Measurements from ENCODE around the gene AGTPBP1. TPM values are rescaled to one million over a fixed set of nuclear protein-coding genes. Genes with fewer than 3 reads are reported as not detected.

AGTPBP1 gene
- polyA plus RNA-seq, 1 of the 3 experiments (the other 2 are of a cell fraction), result 3.8 TPM

- POLR2A ChIA-PET, result no interaction called here
- WGBS (ENCODE audit: low lambda C conversion rate), result 86% methylated on average over 2 of the region's 2 CpGs
- no peak for DNase-seq
- Histone ChIP-seq H4K20me1 (ENCODE audit: insufficient read depth) (no peaks in the 10 kb centered on the region), H3K36me3 (replicated peaks in 1 of 2; ENCODE audit: control insufficient read depth in 1 of 2, insufficient read depth in 2 of 2, low read length in 1 of 2) (peaks cover 0 to 10% of the 10 kb centered on the region in 2 experiments), H3K9me2 (no peaks in the 10 kb centered on the region), H3K27ac (ENCODE audit: low read depth in 2 of 2, low read length in 1 of 2) (no peak overlapping the region), H3F3A (replicated peaks; ENCODE audit: insufficient read depth) (no peaks in the 10 kb centered on the region), H3K4me2 (no peak overlapping the region), H3K9ac (no peak overlapping the region), H3K4me1 (ENCODE audit: control insufficient read depth in 1 of 2, insufficient read depth in 2 of 2, low read depth in 1 of 2, low read length in 1 of 2) (no peaks in the 10 kb centered on the region), H3K79me2 (ENCODE audit: insufficient read depth) (no peaks in the 10 kb centered on the region), H3K27me3 (ENCODE audit: insufficient read depth) (no peaks in the 10 kb centered on the region), H3K4me3 (ENCODE audit: low read depth in 2 of 2, low read length in 1 of 2) (no peak overlapping the region), H2AFZ (ENCODE audit: low read depth) (no peak overlapping the region), H3K9me3 (0 out of 2 replicates have a peak, but pooled peaks cover 4% of the 10 kb centered on the region)
- TF ChIP-seq CTCF (IDR thresholded peaks at IDR 0.05), result no peak
- no peak for TF ChIP-seq FOXJ3 (CRISPR knock-in tag; IDR thresholded peaks at IDR 0.05)
- no peak for TF ChIP-seq EZH2phosphoT487 (IDR thresholded peaks at IDR 0.05; ENCODE audit: borderline replicate concordance, low read depth)
- no peak for TF ChIP-seq NFIC (IDR thresholded peaks at IDR 0.05; ENCODE audit: borderline replicate concordance)
- no peak for TF ChIP-seq SMC3 (IDR thresholded peaks at IDR 0.05; ENCODE audit: low read depth, low read length)
- TF ChIP-seq RAD21 (IDR thresholded peaks at IDR 0.05; ENCODE audit: low read length), result no peak
- no peak for TF ChIP-seq PBX3 (IDR thresholded peaks at IDR 0.05)
- no peak for TF ChIP-seq USF2 (IDR thresholded peaks at IDR 0.05; ENCODE audit: borderline replicate concordance, low read depth, low read length)
- no peak for TF ChIP-seq IRF3 (IDR thresholded peaks at IDR 0.05; ENCODE audit: low read depth, low read length)
- no peak for TF ChIP-seq FOXM1 (IDR thresholded peaks at IDR 0.05; ENCODE audit: low read depth)
- TF ChIP-seq ZBTB33 (IDR thresholded peaks at IDR 0.05; ENCODE audit: borderline replicate concordance, low read depth), result no peak
- no peak for TF ChIP-seq YY1 (IDR thresholded peaks at IDR 0.05; ENCODE audit: low read depth)
- no peak for TF ChIP-seq MEF2A (IDR thresholded peaks at IDR 0.05; ENCODE audit: borderline replicate concordance, low read depth)
- TF ChIP-seq JUND (IDR thresholded peaks at IDR 0.05), result no peak
- CTCF ChIA-PET, result interaction anchor here (0.9 to 2.0 kb wide), 3 partner anchors 8 to 22 kb away, joined by 3 to 5 read pairs (median 4); no protein-coding TSS in a partner anchor
Measured at GRCh38 chr9:85688361-85688760, 53.4 kb downstream of the AGTPBP1 start.

All from SK-N-SH (cell line).